GM21529 (cell line): ENCODE measurements around the gene CHD2.
"Not testable (repeated sequence)": the region's sequence is repeated elsewhere in the genome, so short reads cannot be mapped to it uniquely, and the experiment has no call there.

Experiments
- ATAC-seq: cut with Tn5 transposase; IDR thresholded peaks from one replicate; pipeline ENCODE4 v1.9.1; 2021; ENCODE audit not compliant: unreplicated experiment

The CHD2 gene

GRCh38 chr15:93031557-93032384 lies 131.6 kb downstream of the CHD2 start:
- ATAC-seq: not testable (repeated sequence)

- ATAC-seq: not testable (repeated sequence)
Measured at GRCh38 chr15:93032515-93033206, 132.5 kb downstream of the CHD2 start.

GRCh38 chr15:93033434-93034045 lies 133.4 kb downstream of the CHD2 start:
- no peak for ATAC-seq

GRCh38 chr15:93034512-93034911 lies 134.4 kb downstream of the CHD2 start:
- no peak for ATAC-seq

- ATAC-seq: peak; percentile 15
Measured at GRCh38 chr15:93035092-93035915, 135.2 kb downstream of the CHD2 start.

- peak; percentile 86 for ATAC-seq
Measured at GRCh38 chr15:93035953-93036810, 136.1 kb downstream of the CHD2 start.

GRCh38 chr15:93036951-93037819 lies 137.1 kb downstream of the CHD2 start:
- ATAC-seq: no peak

GRCh38 chr15:93037820-93038705 lies 137.9 kb downstream of the CHD2 start:
- no peak for ATAC-seq

GRCh38 chr15:93039562-93040287 lies 139.6 kb downstream of the CHD2 start:
- not testable (repeated sequence) for ATAC-seq

GRCh38 chr15:93040288-93041158 lies 140.4 kb downstream of the CHD2 start:
- ATAC-seq: no peak

- ATAC-seq: no peak
Measured at GRCh38 chr15:93041159-93041547, 141.0 kb downstream of the CHD2 start.

GRCh38 chr15:93042211-93042610 lies 142.1 kb downstream of the CHD2 start:
- no peak for ATAC-seq

GRCh38 chr15:93042691-93043378 lies 142.7 kb downstream of the CHD2 start:
- ATAC-seq: no peak

- no peak for ATAC-seq
Measured at GRCh38 chr15:93043621-93044300, 143.6 kb downstream of the CHD2 start.
